Stimulated activated CD4-positive, alpha-beta T cell treated with anti-CD3 and anti-CD28 coated beads, Interleukin-15, amount 100 ng/mL, for 1 hour (primary cell): ENCODE results near the gene FLOT2.
A peak's percentile ranks its signal among the peaks of the same experiment; 100 is the strongest.
"Not testable (repeated sequence)": the region's sequence is repeated elsewhere in the genome, so short reads cannot be mapped to it uniquely, and the experiment has no call there.

Experiments used
- DNase-seq, 2 donors: peaks; one replicate each; pipeline ENCODE4 v3.0.0-alpha.2; 2020; ENCODE audit warnings: low read depth in 1 of 2, low spot score in 1 of 2

The FLOT2 gene

GRCh38 chr17:28877150-28877711 is 20.3 kb downstream of the FLOT2 start:
- DNase-seq: not testable (repeated sequence)

- no peak for DNase-seq
Observed at GRCh38 chr17:28875848-28876550, 21.5 kb downstream of the FLOT2 start.

GRCh38 chr17:28874750-28875149 is 22.8 kb downstream of the FLOT2 start:
- no peak for DNase-seq

GRCh38 chr17:28873839-28874238 is 23.7 kb downstream of the FLOT2 start:
- DNase-seq: no peak

- DNase-seq: no peak
Observed at GRCh38 chr17:28871056-28871579, 26.4 kb downstream of the FLOT2 start.

- DNase-seq: no peak
Observed at GRCh38 chr17:28867276-28867675, 30.3 kb downstream of the FLOT2 start.

GRCh38 chr17:28865946-28866752 is 31.4 kb downstream of the FLOT2 start:
- no peak for DNase-seq

- no peak for DNase-seq
Observed at GRCh38 chr17:28864991-28865849, 32.3 kb downstream of the FLOT2 start.

GRCh38 chr17:28863953-28864352 is 33.6 kb downstream of the FLOT2 start:
- no peak for DNase-seq

- no peak for DNase-seq
Observed at GRCh38 chr17:28862561-28862960, 35.0 kb downstream of the FLOT2 start.

- no peak for DNase-seq
Observed at GRCh38 chr17:28861393-28862203, 35.9 kb downstream of the FLOT2 start.

- no peak for DNase-seq
Observed at GRCh38 chr17:28860363-28860808, 37.1 kb downstream of the FLOT2 start.

- DNase-seq: no peak
Observed at GRCh38 chr17:28858801-28859355, 38.7 kb downstream of the FLOT2 start.

GRCh38 chr17:28857905-28858800 is 39.4 kb downstream of the FLOT2 start:
- DNase-seq: no peak

- DNase-seq: no peak
Observed at GRCh38 chr17:28856028-28856574, 41.4 kb downstream of the FLOT2 start.

- no peak for DNase-seq
Observed at GRCh38 chr17:28855336-28855679, 42.2 kb downstream of the FLOT2 start.

GRCh38 chr17:28854457-28855335 is 42.8 kb downstream of the FLOT2 start, which contains the start of gene ERAL1:
ERAL1 (plus strand) TSS chr17:28855016; CDS start chr17:28855035, 19 bp downstream.
- peak; percentile 58 to 65 for DNase-seq
